Measurements from ENCODE around the gene SLC7A8.

Gene SLC7A8

DNA sequence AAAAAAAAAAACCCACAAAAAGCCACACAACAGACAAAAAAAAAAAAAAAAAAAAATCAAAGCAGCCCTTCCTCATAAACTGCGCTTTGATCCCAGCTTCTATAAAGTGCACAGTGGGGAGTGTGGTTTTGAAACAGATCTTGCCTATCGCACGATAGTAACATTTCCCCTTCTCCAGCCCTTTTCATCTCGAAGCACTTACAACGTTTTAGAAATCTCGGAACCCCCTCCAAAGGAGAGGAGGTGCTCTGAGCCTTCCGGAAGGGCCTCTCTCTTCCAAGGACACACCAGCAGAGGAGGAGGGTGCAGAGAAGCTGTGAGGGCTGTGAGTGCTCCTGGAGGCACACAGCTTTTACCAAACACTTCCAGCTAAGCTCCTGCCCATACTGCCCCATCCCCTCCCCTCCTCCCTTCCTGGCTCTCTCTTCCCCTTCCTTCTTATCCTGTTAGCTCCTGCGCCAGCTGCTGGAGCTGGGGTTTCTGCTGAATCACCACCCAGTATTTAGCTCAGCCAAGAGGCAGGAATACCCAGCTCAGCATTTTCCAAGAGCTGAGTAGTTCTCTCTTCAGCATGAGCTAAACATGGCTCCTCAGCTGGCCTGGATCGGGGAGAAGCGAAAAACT is 28.4 kb downstream of the SLC7A8 start:
- no peak for DNase-seq

DNA sequence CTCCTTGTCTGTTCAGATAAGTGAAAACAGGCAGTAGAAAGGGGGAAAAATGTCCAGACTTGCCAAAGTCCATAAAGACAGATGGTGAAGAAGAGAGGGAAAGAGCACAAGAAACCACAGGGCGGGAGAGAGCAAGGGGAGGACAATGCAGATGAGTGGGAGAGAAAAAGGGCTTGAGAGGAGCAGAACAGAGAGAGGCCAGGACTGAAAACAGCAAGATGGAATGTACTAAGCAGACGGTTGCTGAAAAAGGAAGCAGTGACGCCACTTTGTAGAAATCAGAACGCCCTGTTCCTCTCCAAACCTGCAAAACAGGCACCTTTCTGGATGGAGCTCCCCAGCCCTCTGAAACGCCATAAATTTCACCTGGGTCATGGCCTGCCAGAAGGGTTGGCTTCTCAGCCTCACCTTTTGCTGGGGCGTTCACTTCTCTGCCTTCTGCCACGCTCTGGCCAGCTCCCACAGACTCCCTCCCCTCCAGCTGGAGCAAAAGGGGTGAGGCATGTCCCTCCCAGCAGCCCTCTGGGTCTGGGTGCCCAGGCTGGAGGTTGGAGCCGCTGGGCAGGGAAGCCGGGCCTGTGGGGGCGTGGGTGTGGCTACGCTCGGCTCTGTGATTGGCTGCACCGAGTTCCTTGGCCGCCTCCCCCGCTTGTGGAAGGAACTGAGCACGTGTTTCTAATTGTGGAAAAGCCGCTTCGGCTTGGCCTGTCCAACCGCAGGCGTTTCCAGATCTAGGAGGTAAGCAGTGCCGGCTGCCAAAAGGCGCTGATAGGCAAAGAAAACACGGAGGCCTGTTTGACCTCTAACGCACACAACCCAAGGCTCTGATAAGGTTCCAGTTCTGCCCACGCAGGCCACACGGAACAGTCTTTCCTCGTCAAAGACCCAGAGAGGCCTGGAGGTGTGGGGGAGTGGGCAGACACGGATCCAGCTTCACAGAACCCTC is 29.3 kb downstream of the SLC7A8 start:
- no peak for DNase-seq

DNA sequence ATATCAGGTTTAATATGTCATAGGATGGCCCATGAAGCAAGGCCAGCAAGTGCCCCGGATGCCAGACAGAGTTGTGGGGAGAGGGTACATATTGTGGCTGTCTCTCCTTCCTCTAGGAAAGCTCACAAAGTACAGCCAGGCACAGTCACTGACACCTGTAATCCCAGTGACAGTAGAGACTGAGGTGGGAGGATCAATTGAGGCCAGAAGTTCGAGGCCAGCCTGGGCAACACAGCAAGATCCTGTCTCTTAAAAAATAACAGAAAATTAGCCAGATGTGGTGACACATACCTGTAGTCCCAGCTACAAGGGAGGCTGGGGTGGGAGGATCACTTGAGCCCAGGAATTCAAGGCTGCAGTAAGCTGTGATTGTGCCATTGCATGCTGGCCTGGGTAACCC is 32.1 kb downstream of the SLC7A8 start:
- DNase-seq, result no peak

DNA sequence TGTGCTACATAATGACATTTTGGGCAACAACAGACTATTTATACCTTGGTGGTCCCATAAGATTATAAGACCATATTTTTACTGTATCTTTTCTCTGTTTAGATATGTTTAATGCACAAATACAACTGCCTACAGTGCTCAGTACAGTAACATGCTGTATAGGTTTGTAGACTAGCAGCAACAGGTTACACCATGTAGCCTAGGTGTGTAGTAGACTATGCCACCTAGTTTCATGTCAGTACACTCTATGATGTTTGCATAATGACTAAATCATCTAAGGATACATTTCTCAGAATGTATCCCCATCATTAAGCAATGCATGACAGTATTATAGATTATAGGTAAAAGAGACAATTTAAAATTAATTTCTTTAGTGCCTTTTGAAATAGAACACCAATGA is 33.7 kb downstream of the SLC7A8 start:
- DNase-seq, result no peak

DNA sequence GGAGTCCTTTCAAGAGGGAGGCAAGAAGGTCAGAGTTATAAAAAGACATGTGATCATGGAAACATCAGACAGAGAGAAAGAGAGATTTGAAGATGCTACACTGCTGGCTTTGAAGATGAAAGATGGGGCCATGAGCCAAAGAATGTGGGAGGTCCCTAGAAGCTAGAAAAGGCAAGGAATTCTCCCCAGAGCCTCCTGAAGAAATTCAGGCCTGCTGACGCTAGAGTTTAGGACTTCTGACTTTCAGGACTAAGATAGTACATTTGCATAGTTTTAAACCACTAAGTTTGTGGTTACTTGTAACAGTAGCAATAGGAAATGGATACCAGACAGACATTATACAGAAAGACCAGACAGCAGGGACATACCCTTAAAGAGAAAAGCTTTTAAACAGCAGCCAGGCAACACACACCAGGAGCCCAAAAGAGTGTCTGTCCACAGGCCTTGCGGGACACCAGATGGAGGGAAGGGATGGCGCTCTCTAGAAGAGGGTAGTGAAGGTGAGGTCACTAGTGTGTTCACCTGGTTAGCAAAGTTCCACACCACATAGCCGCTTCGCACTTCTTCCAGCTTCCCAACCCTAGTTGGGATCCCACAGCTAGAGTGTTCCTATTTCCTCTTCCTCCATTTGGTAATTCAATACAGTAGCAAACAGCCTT is 34.7 kb downstream of the SLC7A8 start:
- no peak for DNase-seq

DNA sequence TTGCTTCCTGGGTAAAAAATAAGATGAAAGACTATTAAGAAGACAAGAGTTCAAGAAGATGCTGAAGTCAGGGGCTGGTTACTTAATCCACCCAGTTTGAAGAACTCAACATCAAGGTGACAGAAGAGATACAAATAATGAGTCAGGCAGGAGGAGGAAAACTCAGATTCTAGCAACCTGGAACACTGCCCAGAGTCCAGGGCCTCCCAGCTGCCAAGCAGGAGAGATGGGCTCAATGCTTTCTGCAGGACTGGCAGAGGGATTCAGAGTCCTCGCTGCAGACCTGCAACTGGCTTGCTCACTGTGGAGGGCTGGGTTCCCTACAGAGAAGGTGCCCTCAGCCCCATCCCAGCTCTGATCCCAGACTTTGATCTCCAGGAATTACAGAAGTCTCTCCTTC is 35.8 kb downstream of the SLC7A8 start:
- DNase-seq, result no peak

DNA sequence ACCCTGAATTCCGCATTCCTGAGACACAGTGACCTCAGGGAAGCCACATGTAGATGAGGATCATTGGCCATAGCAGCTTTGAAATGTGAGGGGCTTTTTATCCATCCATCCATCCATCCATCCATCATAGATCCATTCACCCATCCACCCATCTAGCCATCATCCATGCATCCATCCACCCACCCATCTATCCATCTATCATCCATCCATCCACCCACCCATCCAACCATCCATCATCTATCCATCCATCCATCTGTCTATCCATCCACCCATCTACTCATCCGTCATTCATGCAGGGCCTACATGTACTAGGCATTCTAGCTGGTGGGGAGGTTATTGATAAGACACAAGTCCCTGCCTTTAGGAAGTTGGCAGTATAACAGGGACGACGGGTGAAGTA is 36.5 kb downstream of the SLC7A8 start:
- DNase-seq, result no peak

DNA sequence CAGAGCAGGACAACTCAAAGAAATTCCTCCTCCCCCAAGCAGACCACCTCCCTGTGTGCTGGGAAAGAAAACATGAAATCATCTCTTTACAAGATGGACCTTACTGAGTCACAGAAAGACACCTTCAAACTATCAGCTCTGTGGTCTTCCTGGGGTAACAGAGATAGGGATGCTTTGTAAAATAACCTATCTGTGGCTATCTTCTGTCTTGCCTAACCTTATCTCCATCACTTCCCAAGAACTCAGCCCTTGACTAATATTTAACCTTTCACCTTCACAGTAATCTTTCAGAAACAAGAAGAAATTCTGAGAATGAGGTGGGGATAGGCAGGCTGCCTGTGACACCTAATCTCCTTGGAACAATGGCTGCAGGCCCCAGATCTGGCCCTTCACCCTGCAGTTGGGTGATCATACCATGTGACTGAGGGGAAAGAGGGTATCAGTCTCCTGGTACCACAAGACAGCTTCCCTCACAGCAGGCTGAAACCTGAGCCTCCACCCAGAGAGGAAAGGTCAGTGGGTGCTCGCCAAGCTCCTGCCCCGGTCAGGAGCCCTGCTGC is 37.0 kb downstream of the SLC7A8 start:
- no peak for DNase-seq

DNA sequence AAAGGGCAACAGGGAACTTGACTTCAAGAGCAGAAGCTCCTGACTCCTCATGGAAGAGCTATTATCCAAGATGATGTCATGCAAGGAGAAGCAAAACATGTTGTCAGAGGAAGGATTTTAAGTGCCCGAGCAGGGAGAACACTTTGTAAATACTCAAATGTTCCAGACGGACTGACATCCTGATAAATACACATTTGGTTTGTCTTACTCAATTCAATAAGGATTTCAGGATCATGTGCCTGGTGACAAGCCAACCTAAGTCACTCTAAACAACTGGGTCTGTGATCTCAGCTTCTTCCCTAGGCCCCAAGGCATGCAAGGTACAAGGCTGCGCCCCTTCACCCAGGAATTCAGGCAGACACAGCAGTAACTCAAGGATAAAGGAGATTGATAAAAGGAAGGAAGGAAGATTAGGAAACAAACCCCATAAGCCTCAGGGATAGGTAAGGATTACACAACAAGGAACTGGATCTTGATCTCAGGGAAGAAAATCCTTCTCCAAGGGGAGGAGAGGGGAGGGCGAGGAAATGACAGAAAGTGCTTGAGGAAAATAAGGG is 37.6 kb downstream of the SLC7A8 start:
- DNase-seq, result no peak

DNA sequence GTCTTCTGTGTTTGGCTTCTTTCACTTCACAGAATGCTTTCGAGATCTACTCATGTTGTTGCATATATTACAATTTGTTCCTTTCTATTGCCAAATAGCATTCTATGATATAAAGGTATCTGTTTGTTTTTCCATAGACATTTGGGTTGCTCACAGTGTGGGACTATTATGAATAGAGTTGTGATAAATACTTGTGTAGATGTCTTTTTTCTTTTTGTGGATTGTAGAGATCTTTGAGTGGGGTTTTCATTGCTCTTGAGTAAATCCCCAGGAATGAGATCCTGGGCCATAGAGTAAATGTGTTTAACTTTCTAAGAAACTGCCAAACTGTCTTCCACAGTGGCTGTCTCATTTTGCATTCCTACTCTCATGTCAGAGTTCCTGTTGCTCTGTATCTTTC is 39.5 kb downstream of the SLC7A8 start:
- DNase-seq, result no peak

DNA sequence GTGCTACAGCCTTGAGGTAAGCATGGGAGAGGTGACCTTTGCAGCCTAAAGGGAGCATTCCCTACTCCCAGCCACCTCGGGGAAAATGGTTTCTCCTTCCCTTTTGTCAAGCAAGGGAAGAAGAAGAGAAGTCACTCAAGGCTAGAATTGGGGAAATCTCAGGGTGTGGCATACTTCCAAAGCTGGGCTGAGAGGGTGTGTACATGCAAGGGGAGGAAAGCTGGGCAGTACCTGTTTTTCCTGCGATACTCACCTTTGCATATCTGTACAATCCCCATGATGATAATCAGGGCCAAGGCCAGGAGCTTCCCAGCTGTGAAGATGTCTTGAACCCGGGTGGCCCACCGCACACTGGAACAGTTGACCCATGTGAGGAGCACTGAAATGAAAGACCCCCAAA is 40.6 kb downstream of the SLC7A8 start:
- DNase-seq, result no peak

DNA sequence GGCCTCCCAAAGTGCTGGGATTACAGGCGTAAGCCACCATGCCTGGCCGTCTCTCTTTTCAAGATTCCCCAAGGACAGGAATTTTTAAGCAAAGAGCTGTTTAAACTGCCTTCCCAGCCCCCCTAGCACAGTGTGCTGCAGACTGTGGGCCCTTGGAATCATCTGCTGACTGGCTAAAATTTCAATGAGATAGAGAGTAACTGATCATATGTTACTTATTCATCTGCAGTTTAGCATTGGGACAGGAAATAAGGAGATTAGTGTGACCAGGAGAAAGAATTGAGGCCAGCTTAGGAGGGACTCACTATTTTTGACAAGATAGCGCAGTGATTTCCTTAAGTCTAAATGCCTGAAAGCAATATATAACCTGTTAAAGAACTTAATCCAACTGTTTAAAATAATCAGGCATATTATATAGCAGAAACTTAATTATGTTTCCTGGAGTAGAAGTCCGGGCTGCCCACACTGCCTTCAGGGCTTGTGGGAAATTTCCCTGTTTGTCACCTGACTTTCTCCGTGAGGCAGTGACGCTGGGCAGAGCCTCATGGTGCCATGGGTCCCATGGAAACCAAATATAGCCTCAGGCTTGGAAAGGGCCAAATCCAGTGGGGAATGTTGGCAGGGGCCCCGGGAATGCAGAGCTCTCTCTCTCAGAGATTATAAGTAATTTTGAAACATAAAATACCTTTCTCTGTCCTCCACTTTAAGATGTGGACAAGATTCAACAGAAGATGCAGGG is 41.6 kb downstream of the SLC7A8 start:
- no peak for DNase-seq

DNA sequence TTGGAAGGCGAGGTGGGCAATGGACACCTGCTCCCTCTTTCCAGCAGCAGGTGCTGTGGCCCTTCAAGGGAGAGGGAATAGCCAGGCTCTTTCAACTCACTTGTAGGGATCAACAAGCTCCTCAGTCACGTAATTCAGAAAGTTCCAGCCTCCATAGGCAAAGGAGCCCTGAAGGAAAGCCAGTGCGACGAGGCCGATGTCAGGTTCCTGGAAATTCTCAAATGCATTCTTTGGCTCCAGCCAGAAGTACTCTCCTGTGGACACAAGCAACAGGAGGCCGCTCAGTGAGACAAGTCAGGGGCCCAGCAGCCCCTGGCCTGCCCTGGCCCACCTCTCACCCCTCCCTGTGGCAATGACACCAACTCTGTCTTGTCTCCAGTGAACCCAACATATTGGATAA is 43.1 kb downstream of the SLC7A8 start:
- DNase-seq, result no peak

DNA sequence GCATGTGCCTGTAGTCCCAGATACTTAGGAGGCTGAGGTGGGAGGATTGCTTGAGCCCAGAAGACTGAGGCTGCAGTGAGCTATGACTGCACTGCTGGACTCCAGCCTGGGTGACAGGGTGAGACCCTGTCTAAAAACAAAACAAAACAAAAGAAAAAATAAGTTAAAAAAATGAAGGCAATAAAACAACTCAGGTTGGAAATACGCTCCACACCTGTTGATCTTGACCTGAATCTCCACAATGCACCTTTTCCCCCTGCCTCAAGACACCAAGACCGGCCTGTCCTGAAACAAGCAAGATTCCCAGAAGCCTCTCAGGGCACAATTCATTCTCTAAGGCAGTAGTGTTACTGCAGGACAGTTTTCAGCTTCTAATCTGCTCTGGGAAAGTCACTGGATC is 43.6 kb downstream of the SLC7A8 start:
- no peak for DNase-seq

DNA sequence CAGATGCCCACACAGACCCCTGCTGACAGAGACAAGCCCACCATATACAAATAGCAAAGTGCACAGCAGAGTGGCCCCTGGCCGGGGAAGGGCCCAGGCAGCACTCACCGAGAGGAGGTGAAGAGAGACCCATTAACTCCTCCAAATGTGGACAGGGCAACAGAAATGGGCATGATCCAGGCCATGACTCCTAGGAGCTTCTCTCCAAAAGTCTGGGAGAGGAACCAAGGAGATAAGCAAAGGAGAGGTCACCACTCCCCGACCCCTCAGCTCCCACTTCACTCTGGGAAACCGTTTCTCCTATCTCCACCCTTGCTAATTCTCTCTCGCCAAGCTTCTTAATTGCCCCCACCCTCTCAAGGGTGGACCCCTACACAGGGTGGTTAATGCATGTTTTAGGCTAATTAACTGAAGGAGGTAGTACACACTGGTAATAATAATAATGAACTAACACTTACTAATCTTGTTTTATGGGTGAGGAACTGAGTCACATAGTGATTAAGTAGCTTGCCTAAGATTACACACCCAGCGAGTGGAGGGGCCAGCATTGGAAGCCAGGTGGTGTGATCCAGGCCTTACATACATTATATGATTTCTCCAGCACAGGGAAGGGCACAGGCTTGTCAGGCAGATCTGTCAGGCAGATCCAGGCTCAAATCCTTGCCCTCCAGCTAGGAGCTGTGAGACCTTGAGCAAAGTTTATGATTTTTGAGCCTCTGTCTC is 45.5 kb downstream of the SLC7A8 start:
- no peak for DNase-seq

DNA sequence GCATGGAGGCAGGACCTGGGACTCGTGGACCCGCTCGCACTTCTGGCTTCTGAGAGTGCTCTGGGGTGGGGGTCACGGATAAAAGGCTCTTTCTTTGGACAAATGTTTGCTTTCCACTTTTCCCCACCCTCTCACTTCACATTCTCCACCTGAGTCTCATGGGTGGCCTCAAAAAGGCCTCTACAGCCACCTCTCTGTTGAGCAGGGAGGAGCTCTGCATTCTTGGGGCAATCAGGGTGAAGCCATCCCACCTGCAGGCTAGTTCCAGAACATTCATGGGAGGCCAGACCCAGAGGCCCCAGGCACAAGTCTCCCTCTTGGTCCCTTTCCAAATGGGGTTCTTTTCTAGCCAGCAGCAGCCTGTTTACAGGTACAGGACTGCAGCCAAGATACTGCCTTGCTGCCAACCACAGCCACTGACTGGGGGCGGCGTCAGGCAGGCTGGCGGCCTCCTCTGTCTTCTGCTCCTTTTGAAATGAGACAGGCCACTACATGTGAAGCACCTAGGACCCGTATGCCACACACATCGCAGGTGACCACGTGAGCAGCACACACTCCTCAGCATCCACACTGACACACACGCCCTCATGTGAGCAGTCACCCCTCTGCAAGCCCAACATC is 46.2 kb downstream of the SLC7A8 start:
- DNase-seq, result no peak

DNA sequence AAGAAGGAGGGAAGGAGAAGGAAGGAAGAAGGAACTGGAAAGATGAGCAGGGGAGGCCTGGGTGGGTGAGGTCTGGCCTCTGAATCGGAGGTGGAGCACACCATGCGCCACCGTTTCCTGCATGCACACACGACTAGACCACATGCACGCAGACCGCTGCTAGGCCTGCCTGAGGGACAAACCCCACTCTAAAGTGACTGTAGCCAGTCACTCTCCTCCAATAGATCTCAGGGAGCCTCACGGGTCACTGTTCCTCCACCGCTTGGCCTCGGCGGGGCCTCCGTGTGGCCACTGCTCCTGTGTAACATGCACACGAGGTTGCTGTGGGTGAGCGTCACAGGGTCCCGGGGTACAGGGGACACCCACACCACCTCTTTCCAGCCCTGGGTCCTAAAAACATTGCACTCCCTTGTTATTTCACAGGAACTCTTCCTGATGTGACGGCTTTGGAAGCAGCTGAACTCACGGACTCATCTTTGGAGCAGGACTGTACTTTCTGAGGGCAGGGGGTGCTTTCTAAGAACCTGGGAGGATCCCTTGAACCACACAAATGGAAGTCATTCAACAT is 46.8 kb downstream of the SLC7A8 start:
- no peak for DNase-seq

DNA sequence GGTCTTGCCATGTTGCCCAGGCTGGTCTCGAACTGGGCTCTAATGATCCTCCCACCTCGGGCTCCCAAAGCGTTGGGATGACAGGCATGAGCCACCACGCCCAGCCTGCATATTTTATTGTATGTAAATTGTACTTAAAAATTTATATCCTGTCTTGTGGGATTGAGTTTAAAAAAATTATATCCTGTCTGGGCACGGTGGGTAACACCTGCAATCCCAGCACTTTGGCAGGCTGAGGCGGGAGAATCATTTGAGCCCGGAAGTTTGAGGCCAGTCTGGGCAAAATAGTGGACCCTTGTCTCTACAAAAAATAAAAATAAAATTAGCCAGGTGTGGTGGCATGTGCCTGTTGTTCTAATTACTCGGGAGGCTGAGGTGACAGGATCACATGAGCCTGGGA is 50.5 kb downstream of the SLC7A8 start:
- no peak for DNase-seq

DNA sequence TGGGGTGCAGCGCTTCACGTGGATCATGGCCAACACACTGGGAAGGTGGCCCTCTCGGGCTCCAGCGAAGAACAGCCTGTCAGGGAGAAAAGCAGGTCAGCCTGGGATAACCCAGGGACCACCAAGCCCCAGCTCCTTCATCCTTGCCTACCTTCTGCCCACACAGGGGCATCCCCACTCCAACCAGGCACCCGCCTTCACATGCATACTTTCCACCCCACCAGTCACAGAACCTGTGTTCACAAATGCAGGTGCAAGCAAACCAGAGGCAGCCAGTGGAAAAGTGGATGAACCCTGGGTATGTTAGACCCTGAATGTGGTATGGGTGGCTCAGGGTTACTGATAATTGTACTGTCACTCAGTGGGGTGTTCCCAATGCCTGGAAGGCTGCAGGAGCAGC is 52.0 kb downstream of the SLC7A8 start:
- DNase-seq, result no peak

DNA sequence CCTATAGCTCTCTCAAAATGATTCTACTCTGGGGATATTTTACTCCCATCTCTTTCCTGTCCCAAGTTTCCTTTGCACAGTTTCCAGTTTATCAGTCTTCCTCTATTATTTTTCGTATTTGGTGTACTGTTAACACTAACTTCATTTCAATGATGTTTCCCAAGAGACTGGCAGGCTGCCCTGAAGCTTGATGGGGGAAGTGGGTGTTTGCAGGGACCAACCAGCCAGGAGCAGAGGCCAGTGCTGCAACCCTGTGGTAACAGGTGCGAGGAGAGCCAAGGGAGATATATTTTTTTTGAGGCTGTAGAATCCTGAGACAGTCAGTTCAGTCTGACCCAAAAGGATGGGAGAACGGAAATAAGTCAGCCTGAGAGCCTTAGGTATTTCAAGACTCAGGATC is 52.6 kb downstream of the SLC7A8 start:
- DNase-seq, result no peak

DNA sequence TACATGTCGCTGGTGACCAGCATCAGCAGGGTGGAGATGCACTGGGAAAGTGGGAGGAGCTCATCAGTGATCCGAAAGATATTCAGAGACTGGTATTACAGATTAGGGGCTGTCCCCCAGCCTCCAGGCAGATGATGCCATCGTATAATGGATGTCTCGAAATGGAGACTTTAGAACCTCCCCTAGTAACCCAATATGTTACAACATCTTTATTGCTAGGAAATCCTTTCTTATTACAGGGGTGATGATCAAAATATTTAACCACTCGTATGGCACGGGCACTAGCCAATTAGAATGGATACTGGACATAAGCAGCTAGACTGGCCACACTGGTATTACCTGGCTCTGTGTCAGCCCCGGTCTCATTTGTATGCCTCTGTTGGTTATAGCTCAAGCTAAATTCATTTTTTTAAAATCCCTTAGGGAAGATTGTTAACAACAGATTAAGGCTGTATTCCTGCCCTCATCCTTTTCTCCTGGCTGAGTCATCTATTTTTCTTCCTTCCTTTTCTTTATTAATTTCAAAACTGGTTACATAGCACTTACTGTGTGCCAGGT is 53.6 kb downstream of the SLC7A8 start:
- no peak for DNase-seq

All from 8988T (cell line).